ENCODE measurements around the gene CDPF1.

CDPF1 gene

GRCh38 chr22:46280063-46280817, 30.1 kb upstream of the CDPF1 start:
- TF ChIP-seq CTCF (IDR thresholded peaks at IDR 0.05; ENCODE audit: control insufficient read depth, extremely low read depth, insufficient read depth): no peak
- DNase-seq (ENCODE audit: low read depth): no peak
- H3K4me3 ChIP-seq (ENCODE audit: low read depth, low read length): no peak overlapping the region

- H3K4me3 ChIP-seq (ENCODE audit: low read depth, low read length): no peak overlapping the region
- no peak for TF ChIP-seq CTCF (IDR thresholded peaks at IDR 0.05; ENCODE audit: control insufficient read depth, extremely low read depth, insufficient read depth)
- DNase-seq (ENCODE audit: low read depth): no peak
Observed at GRCh38 chr22:46278656-46279645, 28.9 kb upstream of the CDPF1 start.

- TF ChIP-seq CTCF (IDR thresholded peaks at IDR 0.05; ENCODE audit: control insufficient read depth, extremely low read depth, insufficient read depth): no peak
- no peak overlapping the region for H3K4me3 ChIP-seq (ENCODE audit: low read depth, low read length)
- no peak for DNase-seq (ENCODE audit: low read depth)
Observed at GRCh38 chr22:46276563-46276962, 26.5 kb upstream of the CDPF1 start.

- no peak for DNase-seq (ENCODE audit: low read depth)
- no peak for TF ChIP-seq CTCF (IDR thresholded peaks at IDR 0.05; ENCODE audit: control insufficient read depth, extremely low read depth, insufficient read depth)
- H3K4me3 ChIP-seq (ENCODE audit: low read depth, low read length): no peak overlapping the region
Observed at GRCh38 chr22:46275455-46276122, 25.5 kb upstream of the CDPF1 start.

GRCh38 chr22:46274381-46274780, 24.3 kb upstream of the CDPF1 start:
- no peak overlapping the region for H3K4me3 ChIP-seq (ENCODE audit: low read depth, low read length)
- no peak for DNase-seq (ENCODE audit: low read depth)
- TF ChIP-seq CTCF (IDR thresholded peaks at IDR 0.05; ENCODE audit: control insufficient read depth, extremely low read depth, insufficient read depth): no peak

GRCh38 chr22:46273432-46274148, 23.5 kb upstream of the CDPF1 start:
- no peak for TF ChIP-seq CTCF (IDR thresholded peaks at IDR 0.05; ENCODE audit: control insufficient read depth, extremely low read depth, insufficient read depth)
- no peak for DNase-seq (ENCODE audit: low read depth)
- H3K4me3 ChIP-seq (ENCODE audit: low read depth, low read length): no peak overlapping the region
